CD14-positive monocyte (primary cell): Measurements from ENCODE around the gene ACACA. TPM values are rescaled to one million over a fixed set of nuclear protein-coding genes. Genes with fewer than 3 reads are reported as not detected.
A peak's percentile ranks its signal among the peaks of the same experiment; 100 is the strongest.

ENCODE experiments used
- DNase-seq, 3 donors: peaks; one replicate each; pipeline ENCODE4 v3.0.0-alpha.2; 2011 to 2022
- H2AFZ ChIP-seq: 2 replicates; pipeline ENCODE4 v1.6.0; 2012; ENCODE audit warnings: mild to moderate bottlenecking, low read depth, low read length, inconsistent platforms; ENCODE audit not compliant: insufficient read depth, poor library complexity, severe bottlenecking
- H3K27ac ChIP-seq, 2 donors: 1 replicate in 1 of 2; 2 replicates in 1 of 2; pipeline ENCODE4 v1.5.1; 2012 to 2013; ENCODE audit warnings: low read length in 2 of 2, control low read depth in 1 of 2, inconsistent platforms in 1 of 2, low read depth in 1 of 2, mild to moderate bottlenecking in 1 of 2
- H3K27me3 ChIP-seq, 2 donors: one replicate each; pipeline versions ENCODE4 v1.6.0 to v1.6.1; 2011 to 2013; ENCODE audit warnings: low read length in 2 of 2; ENCODE audit not compliant: control insufficient read depth in 2 of 2, insufficient read depth in 2 of 2
- H3K36me3 ChIP-seq, 2 donors: replicated peaks in 1 of 2; 1 replicate in 1 of 2; 2 replicates in 1 of 2; pipeline versions ENCODE4 v1.5.1 to v1.6.1; 2012 to 2013; ENCODE audit warnings: low read length in 2 of 2, control low read depth in 1 of 2, inconsistent platforms in 1 of 2, mild to moderate bottlenecking in 1 of 2; ENCODE audit not compliant: insufficient read depth in 2 of 2, control insufficient read depth in 1 of 2
- H3K4me1 ChIP-seq, 2 donors: 1 replicate in 1 of 2; 2 replicates in 1 of 2; pipeline versions ENCODE4 v1.5.1 to v1.6.1; 2012 to 2013; ENCODE audit warnings: low read length in 2 of 2, control low read depth in 1 of 2, inconsistent platforms in 1 of 2, mild to moderate bottlenecking in 1 of 2, moderate library complexity in 1 of 2; ENCODE audit not compliant: insufficient read depth in 2 of 2, control insufficient read depth in 1 of 2
- H3K4me2 ChIP-seq: replicated peaks from 2 replicates; pipeline ENCODE3; 2012; ENCODE audit warnings: low read length, moderate library complexity, mild to moderate bottlenecking; ENCODE audit not compliant: poor library complexity, severe bottlenecking; ENCODE audit errors: extremely low read depth
- H3K4me3 ChIP-seq, 3 experiments: fragments of 200-600 bp in 1 of 3; sonication (generic) in 1 of 3; replicated peaks in 1 of 3; 1 replicate in 2 of 3; 2 replicates in 1 of 3; pipeline ENCODE4 v1.5.1; 2011 to 2013; ENCODE audit warnings: low read length in 3 of 3, mild to moderate bottlenecking in 3 of 3, control low read depth in 2 of 3, low read depth in 2 of 3, inconsistent platforms in 1 of 3, moderate library complexity in 1 of 3
- H3K79me2 ChIP-seq: 2 replicates; pipeline ENCODE4 v1.6.0; 2012; ENCODE audit warnings: mild to moderate bottlenecking, control low read depth, inconsistent platforms, low read length, moderate library complexity; ENCODE audit not compliant: insufficient read depth
- H3K9ac ChIP-seq: 2 replicates; pipeline ENCODE4 v1.6.0; 2017; ENCODE audit warnings: low read length, mild to moderate bottlenecking; ENCODE audit not compliant: insufficient read depth, poor library complexity, severe bottlenecking
- H3K9me3 ChIP-seq, 2 donors: replicated peaks in 1 of 2; 1 replicate in 1 of 2; 2 replicates in 1 of 2; pipeline versions ENCODE4 v1.5.1 to v1.6.1; 2012 to 2013; ENCODE audit warnings: low read length in 2 of 2, control low read depth in 1 of 2; ENCODE audit not compliant: control insufficient read depth in 1 of 2, insufficient read depth in 1 of 2
- H4K20me1 ChIP-seq: 2 replicates; pipeline ENCODE4 v1.6.0; 2012; ENCODE audit warnings: mild to moderate bottlenecking, low read length, control low read depth, moderate library complexity; ENCODE audit not compliant: insufficient read depth
- H3K27ac Mint-ChIP-seq, 7 donors: one replicate each; pipeline ENCODE4 v1.8.0; 2020; ENCODE audit warnings: mild to moderate bottlenecking in 7 of 7, mixed read lengths in 7 of 7, moderate library complexity in 6 of 7, inconsistent platforms in 2 of 7
- H3K27me3 Mint-ChIP-seq, 3 donors: one replicate each; pipeline ENCODE4 v1.8.0; 2021 to 2022; ENCODE audit warnings: low read depth in 3 of 3, mild to moderate bottlenecking in 3 of 3, mixed read lengths in 3 of 3, moderate library complexity in 3 of 3, inconsistent platforms in 1 of 3
- H3K36me3 Mint-ChIP-seq, 2 donors: one replicate each; pipeline ENCODE4 v1.8.0; 2020; ENCODE audit warnings: mixed read lengths in 2 of 2, inconsistent platforms in 1 of 2, mild to moderate bottlenecking in 1 of 2
- H3K4me1 Mint-ChIP-seq: one replicate; pipeline ENCODE4 v1.8.0; 2020; ENCODE audit warnings: mild to moderate bottlenecking, mixed read lengths
- H3K4me3 Mint-ChIP-seq, 2 donors: one replicate each; pipeline ENCODE4 v1.8.0; 2020; ENCODE audit warnings: mild to moderate bottlenecking in 2 of 2, mixed read lengths in 2 of 2, moderate library complexity in 1 of 2
- H3K9me3 Mint-ChIP-seq, 7 donors: one replicate each; pipeline ENCODE4 v1.8.0; 2020 to 2022; ENCODE audit warnings: mixed read lengths in 7 of 7, mild to moderate bottlenecking in 6 of 7, moderate library complexity in 6 of 7, inconsistent platforms in 2 of 7
- CTCF ChIP-seq: fragments of 200-600 bp; IDR thresholded peaks from one replicate; pipeline ENCODE4 v1.8.0; 2022; ENCODE audit warnings: antibody characterized with exemption, mild to moderate bottlenecking
- WGBS: methylation state at CpG from one replicate; pipeline ENCODE4 v1.1.5; 2013; ENCODE audit warnings: missing lambda C conversion rate; ENCODE audit not compliant: insufficient coverage; 5-methylcytosine and 5-hydroxymethylcytosine counted together
- intact Hi-C, 2 donors: fragments of 100-400 bp; cut with micrococcal nuclease; formaldehyde crosslinking; loops; one replicate each; pipeline versions ENCODE4 v1.15.0 to v1.15.1; 2023
- polyA plus RNA-seq, 3 donors: library from polyadenylated mRNA; depleted of rRNA in 1 of 3; unstranded in 2 of 3; stranded (reverse) in 1 of 3; fragments of 300-500 nt in 2 of 3; fragments of >200 nt in 1 of 3; fragmentation: Illumina TruSeq in 2 of 3; gene quantifications; 1 replicate in 2 of 3; 2 replicates in 1 of 3; pipeline ENCODE4 v1.2.3, GENCODE V29; 2012 to 2021

Gene ACACA
- polyA plus RNA-seq, 3 donors: 3.5 to 4.6 (median 3.8) TPM

GRCh38 chr17:37312137-37312923 is 94.3 kb downstream of the ACACA start:
- Mint-ChIP-seq H3K4me1 (peaks cover 8% of the 10 kb centered on the region), H3K27me3 (peaks cover 0 to 1% (median 0%) of the 10 kb centered on the region in 3 donors), H3K27ac (no peak overlapping the region), H3K9me3 (peaks cover 0 to 2% (median 0%) of the 10 kb centered on the region in 7 donors), H3K36me3 (peaks cover 2 to 8% of the 10 kb centered on the region in 2 donors), H3K4me3 (no peak overlapping the region)
- H3K27me3 ChIP-seq: no peaks in the 10 kb centered on the region
- no peaks in the 10 kb centered on the region for H3K79me2 ChIP-seq
- no peaks in the 10 kb centered on the region for H3K4me1 ChIP-seq
- H3K9me3 ChIP-seq: no peaks in the 10 kb centered on the region
- H4K20me1 ChIP-seq: no peaks in the 10 kb centered on the region
- no peak overlapping the region for H3K9ac ChIP-seq
- H3K4me3 ChIP-seq: no peak overlapping the region
- no peak overlapping the region for H3K4me2 ChIP-seq
- TF ChIP-seq CTCF: no peak
- H3K36me3 ChIP-seq: no peaks in the 10 kb centered on the region
- intact Hi-C loops: no loop called here
- no peak overlapping the region for H3K27ac ChIP-seq
- DNase-seq: no peak
- 100% methylated on average over 1 of the region's 3 CpGs for WGBS
- H2AFZ ChIP-seq: no peak overlapping the region

- Mint-ChIP-seq H3K9me3 (peaks cover 0 to 2% (median 0%) of the 10 kb centered on the region in 7 donors), H3K27ac (peak overlapping the region in 1 of 7 donors; percentile 7), H3K4me1 (peaks cover 8% of the 10 kb centered on the region)
These were observed 95.7 kb downstream of the ACACA start for GRCh38 chr17:37310940-37311339.

More at GRCh38 chr17:37310940-37311339, 95.7 kb downstream of the ACACA start:
- Histone ChIP-seq H2AFZ (no peak overlapping the region), H3K4me1 (no peaks in the 10 kb centered on the region), H3K9ac (no peak overlapping the region), H3K9me3 (no peaks in the 10 kb centered on the region), H3K27me3 (no peaks in the 10 kb centered on the region), H3K36me3 (no peaks in the 10 kb centered on the region), H4K20me1 (no peaks in the 10 kb centered on the region), H3K4me3 (no peak overlapping the region), H3K27ac (no peak overlapping the region), H3K4me2 (no peak overlapping the region), H3K79me2 (no peaks in the 10 kb centered on the region)
- TF ChIP-seq CTCF: no peak
- Mint-ChIP-seq H3K36me3 (peaks cover 0 to 4% of the 10 kb centered on the region in 2 donors), H3K27me3 (peaks cover 0 to 1% (median 0%) of the 10 kb centered on the region in 3 donors), H3K4me3 (no peak overlapping the region)
- no peak for DNase-seq
- WGBS: 0% methylated on average over 1 of the region's 1 CpG
- intact Hi-C loops: no loop called here
